Erythroblast (primary cell): ENCODE results near the gene COG5.

Experiments
- GATA1 ChIP-seq: IDR thresholded peaks from 2 replicates; pipeline ENCODE4 v1.6.1; 2011; ENCODE audit warnings: low read depth, mild to moderate bottlenecking, control low read depth, low read length, moderate library complexity
- POLR2A ChIP-seq: IDR thresholded peaks from 2 replicates; pipeline ENCODE4 v1.6.1; 2011; ENCODE audit warnings: mild to moderate bottlenecking, low read length

- TF ChIP-seq POLR2A (no peak), GATA1 (no peak)
These were observed 17.8 kb upstream of the COG5 start for GRCh38 chr7:107581387-107582013.
